Rectal smooth muscle tissue (tissue), 1 donor: ENCODE data around the gene MRPL58.
"Not testable (repeated sequence)": the region's sequence is repeated elsewhere in the genome, so short reads cannot be mapped to it uniquely, and the experiment has no call there.

ENCODE experiments used
- H3K27ac ChIP-seq: one replicate; pipeline ENCODE4 v1.7.0; 2013; ENCODE audit warnings: low read depth, low read length, inconsistent platforms
- H3K27me3 ChIP-seq: one replicate; pipeline ENCODE4 v1.7.0; 2013; ENCODE audit warnings: low read length; ENCODE audit not compliant: control insufficient read depth, insufficient read depth
- H3K36me3 ChIP-seq: one replicate; pipeline ENCODE4 v1.7.0; 2013; ENCODE audit warnings: low read length; ENCODE audit not compliant: control insufficient read depth, insufficient read depth
- H3K4me1 ChIP-seq: one replicate; pipeline ENCODE4 v1.7.0; 2013; ENCODE audit warnings: low read length; ENCODE audit not compliant: control insufficient read depth, insufficient read depth
- H3K4me3 ChIP-seq: one replicate; pipeline ENCODE4 v1.7.0; 2013; ENCODE audit warnings: low read length
- H3K9ac ChIP-seq: one replicate; pipeline ENCODE4 v1.7.0; 2013; ENCODE audit warnings: low read length

The MRPL58 gene

DNA sequence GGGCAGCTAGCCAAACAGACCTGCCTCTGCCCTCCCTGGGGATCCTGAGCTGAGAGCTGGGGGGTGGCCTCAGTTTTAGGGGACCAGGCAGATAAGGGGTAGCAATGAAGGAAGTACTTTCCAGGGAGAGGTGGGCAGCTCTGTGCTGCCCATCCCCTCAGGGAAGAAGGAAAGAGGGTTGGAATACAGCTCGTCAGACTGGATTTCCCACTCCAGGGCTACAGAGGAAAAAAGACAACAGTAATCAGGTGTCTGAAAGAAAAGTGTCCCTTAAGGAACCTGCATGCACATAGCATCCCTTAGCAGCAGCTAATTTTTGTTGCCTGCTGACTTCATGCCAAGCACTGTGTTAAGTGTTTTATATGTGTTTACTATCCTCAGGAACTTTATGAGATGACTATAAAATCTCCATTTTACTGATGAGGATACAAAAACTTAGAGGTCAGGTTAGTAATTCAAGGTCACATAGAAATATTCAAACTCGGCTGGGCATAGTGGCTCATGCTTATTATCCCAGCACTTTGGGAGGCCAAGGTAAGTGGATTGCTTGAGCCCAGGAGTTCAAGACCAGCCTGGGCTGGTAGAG is 3.2 kb upstream of the MRPL58 start:
- Histone ChIP-seq H3K4me1 (peaks cover 15% of the 10 kb centered on the region), H3K27me3 (no peaks in the 10 kb centered on the region), H3K36me3 (no peaks in the 10 kb centered on the region), H3K4me3 (no peak overlapping the region), H3K9ac (no peak overlapping the region), H3K27ac (no peak overlapping the region)

GRCh38 chr17:75010683-75011400 is 1.6 kb upstream of the MRPL58 start:
- Histone ChIP-seq H3K36me3 (no peaks in the 10 kb centered on the region), H3K9ac (no peak overlapping the region), H3K27ac (peak overlapping the region; percentile 92), H3K27me3 (no peaks in the 10 kb centered on the region), H3K4me3 (no peak overlapping the region), H3K4me1 (peaks cover 15% of the 10 kb centered on the region)

GRCh38 chr17:75011401-75012095 is 922 bp upstream of the MRPL58 start:
- Histone ChIP-seq H3K27me3 (no peaks in the 10 kb centered on the region), H3K4me1 (peaks cover 15% of the 10 kb centered on the region), H3K36me3 (no peaks in the 10 kb centered on the region), H3K4me3 (peak overlapping the region; percentile 75), H3K9ac (no peak overlapping the region), H3K27ac (peak overlapping the region; percentile 92)

DNA sequence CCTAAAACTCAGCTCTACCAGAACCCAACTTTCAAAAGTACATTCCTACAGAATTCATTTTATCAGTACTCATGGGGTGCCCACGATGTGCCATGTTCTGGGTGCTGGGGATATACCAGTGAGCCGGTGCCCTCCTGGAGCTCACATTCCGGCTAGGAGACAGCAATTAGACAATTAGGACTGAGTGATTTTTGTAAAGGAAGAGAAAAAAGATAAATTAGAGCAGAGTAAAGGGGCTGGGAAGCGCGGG is 449 bp upstream of the MRPL58 start:
- H3K9ac ChIP-seq, result peak overlapping the region; percentile 64
- peak overlapping the region; percentile 92 for H3K27ac ChIP-seq
- H3K4me1 ChIP-seq, result peaks cover 15% of the 10 kb centered on the region
- H3K36me3 ChIP-seq, result no peaks in the 10 kb centered on the region
- H3K27me3 ChIP-seq, result no peaks in the 10 kb centered on the region
- peak overlapping the region; percentile 75 for H3K4me3 ChIP-seq

GRCh38 chr17:75013092-75013559 is 656 bp downstream of the MRPL58 start:
- H3K9ac ChIP-seq, result peak overlapping the region; percentile 56

DNA sequence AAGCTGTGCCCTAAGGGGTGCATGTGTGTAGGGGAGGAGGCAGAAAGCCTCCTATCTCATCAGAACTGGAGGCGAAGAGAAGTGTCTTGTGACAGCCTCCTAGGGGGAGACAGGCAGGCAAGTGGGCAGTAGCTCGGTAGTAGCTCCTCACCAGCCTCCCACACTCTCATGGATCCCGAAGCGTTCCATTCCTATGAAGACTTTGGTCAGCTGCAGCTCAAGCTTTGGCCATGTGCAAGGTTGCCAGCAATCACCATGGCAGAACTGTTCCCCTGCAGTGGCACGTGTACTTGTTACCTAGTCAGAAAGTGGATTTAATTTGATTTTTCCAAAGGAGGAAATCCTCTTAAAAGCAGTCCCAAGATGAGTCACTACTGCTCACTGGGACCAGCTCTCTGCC is 6.7 kb downstream of the MRPL58 start:
- no peaks in the 10 kb centered on the region for H3K4me1 ChIP-seq
- no peak overlapping the region for H3K4me3 ChIP-seq
- H3K27ac ChIP-seq, result no peak overlapping the region
- peaks cover 17% of the 10 kb centered on the region for H3K36me3 ChIP-seq
- H3K27me3 ChIP-seq, result no peaks in the 10 kb centered on the region
- H3K9ac ChIP-seq, result no peak overlapping the region

More at GRCh38 chr17:75013092-75013559, 656 bp downstream of the MRPL58 start:
- Histone ChIP-seq H3K36me3 (no peaks in the 10 kb centered on the region), H3K27ac (peak overlapping the region; percentile 92), H3K4me1 (peaks cover 15% of the 10 kb centered on the region), H3K27me3 (no peaks in the 10 kb centered on the region), H3K4me3 (peak overlapping the region; percentile 75)

DNA sequence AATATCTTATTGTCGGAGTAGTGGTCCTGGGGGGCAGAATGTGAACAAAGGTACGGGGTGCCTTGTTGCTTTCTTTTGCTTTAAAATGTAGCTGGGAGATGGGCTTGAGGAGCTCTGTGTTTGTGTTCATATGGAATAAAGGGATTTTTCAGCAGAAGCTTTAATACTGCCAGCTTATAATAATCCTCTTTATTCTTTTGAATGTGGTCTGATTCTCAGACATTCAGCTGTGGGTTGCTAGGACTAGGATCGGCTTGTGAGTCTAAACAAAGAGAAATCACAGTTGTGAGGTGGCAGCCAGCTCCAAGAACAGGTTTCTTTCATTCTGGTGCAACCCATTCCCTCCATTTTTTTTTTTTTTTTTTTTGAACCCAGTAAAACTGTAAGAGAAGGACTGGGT is 7.2 kb downstream of the MRPL58 start:
- Histone ChIP-seq H3K4me3 (no peak overlapping the region), H3K9ac (no peak overlapping the region), H3K27ac (no peak overlapping the region), H3K27me3 (no peaks in the 10 kb centered on the region), H3K4me1 (no peaks in the 10 kb centered on the region), H3K36me3 (peaks cover 17% of the 10 kb centered on the region)

GRCh38 chr17:75020331-75021110 is 8.1 kb downstream of the MRPL58 start:
- H3K27me3 ChIP-seq, result no peaks in the 10 kb centered on the region
- no peak overlapping the region for H3K4me3 ChIP-seq
- H3K27ac ChIP-seq, result no peak overlapping the region
- H3K9ac ChIP-seq, result no peak overlapping the region
- no peaks in the 10 kb centered on the region for H3K4me1 ChIP-seq
- peaks cover 17% of the 10 kb centered on the region for H3K36me3 ChIP-seq

DNA sequence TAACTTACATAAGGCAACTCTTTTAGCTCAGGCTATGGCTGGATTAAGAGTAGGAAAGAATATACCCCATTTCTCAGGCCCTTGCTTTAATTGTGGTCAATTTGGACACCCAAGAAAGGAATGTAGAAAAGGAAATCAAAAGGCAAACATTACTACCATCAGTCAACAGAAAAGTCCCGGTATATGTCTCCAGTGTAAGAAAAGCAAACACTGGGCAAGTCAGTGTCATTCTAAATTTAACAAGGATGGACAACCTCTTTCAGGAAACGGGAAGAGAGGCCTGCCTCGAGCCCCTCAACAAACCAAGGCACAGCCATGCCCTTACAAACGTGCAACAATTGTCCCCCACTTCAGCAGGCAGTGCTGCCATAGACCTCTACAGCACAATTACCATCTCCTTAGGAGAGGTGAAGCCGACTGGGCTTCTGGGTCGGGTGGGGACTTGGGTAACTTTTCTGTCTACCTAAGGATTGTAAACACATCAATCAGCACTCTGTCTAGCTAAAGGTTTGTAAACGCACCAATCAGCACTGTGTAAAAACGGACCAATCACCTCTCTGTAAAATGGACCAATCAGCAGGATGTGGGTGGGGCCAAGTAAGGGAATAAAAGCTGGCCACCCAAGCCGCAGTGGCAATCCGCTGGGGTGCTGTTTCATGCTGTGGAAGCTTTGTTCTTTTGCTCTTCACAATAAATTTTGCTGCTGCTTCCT is 12.4 kb downstream of the MRPL58 start:
- Histone ChIP-seq H3K36me3 (peaks cover 8% of the 10 kb centered on the region), H3K9ac (no peak overlapping the region), H3K4me1 (no peaks in the 10 kb centered on the region), H3K4me3 (no peak overlapping the region), H3K27me3 (no peaks in the 10 kb centered on the region), H3K27ac (no peak overlapping the region)

DNA sequence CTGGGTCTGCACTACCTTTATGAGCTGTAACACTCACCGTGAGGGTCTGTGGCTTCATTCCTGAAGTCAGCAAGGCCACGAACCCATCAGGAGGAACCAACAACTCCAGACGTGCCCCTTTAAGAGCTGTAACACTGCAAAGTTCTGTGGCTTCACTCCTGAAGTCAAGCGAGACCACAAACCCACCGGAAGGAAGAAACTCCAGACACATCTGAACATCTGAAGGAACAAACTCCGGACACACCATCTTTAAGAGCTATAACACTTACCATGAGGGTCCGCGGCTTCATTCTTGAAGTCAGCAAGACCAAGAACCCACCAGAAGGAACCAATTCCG is 12.9 kb downstream of the MRPL58 start:
- H3K36me3 ChIP-seq, H3K4me1 ChIP-seq, H3K27ac ChIP-seq, H3K4me3 ChIP-seq, H3K27me3 ChIP-seq, H3K9ac ChIP-seq: not testable (repeated sequence)

DNA sequence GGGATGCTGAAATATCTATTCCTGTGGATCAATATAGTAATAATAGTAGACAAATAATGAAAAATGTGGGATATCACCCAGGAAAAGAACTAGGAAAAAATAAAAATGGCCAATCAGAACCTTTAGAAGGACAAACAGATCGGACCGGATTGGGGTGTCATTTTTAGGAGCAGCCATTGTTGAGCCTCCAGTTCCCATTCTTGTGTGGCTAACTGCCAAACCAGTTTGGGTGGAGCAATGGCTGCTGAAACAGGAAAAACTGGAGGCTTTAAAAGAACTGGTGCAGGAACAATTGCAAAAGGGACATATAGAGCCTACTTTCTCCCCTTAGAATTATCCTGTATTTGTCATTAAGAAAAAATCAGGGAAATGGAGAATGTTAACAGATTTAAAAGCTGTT is 14.2 kb downstream of the MRPL58 start:
- not testable (repeated sequence) for H3K4me1 ChIP-seq, H3K27me3 ChIP-seq, H3K27ac ChIP-seq, H3K9ac ChIP-seq, H3K36me3 ChIP-seq, H3K4me3 ChIP-seq

- peaks cover 3% of the 10 kb centered on the region for H3K4me1 ChIP-seq
- no peaks in the 10 kb centered on the region for H3K27me3 ChIP-seq
- no peak overlapping the region for H3K9ac ChIP-seq
- H3K4me3 ChIP-seq, result no peak overlapping the region
- H3K27ac ChIP-seq, result no peak overlapping the region
- no peaks in the 10 kb centered on the region for H3K36me3 ChIP-seq
These were observed 17.7 kb downstream of the MRPL58 start for GRCh38 chr17:75030161-75030560.
